ENCODE measurements around the gene MAP3K1.

GRCh38 chr5:56837381-56837780 is 22.0 kb downstream of the MAP3K1 start:
- TF ChIP-seq CTCF (IDR thresholded peaks at IDR 0.05; ENCODE audit: low read depth, low read length, missing input control): no peak
- TF ChIP-seq HNF4A (conservative IDR thresholded peaks at IDR 0.05): no peak
- TF ChIP-seq YY1 (IDR thresholded peaks at IDR 0.05): no peak
